SK-N-SH (cell line): ENCODE measurements around the gene ZNF608. TPM values are rescaled to one million over a fixed set of nuclear protein-coding genes. Genes with fewer than 3 reads are reported as not detected.

ENCODE experiments used
- CTCF ChIA-PET: fragments of 300-600, 350-600 bp; formaldehyde crosslinking; extraction: SDS; loops from one replicate; lab custom pipeline; 2021; lab: Yijun Ruan, JAX
- POLR2A ChIA-PET: fragments of 350-600 bp; sonication (Branson Sonifier 250); formaldehyde crosslinking; extraction: SDS; loops from one replicate; lab custom pipeline; 2020; ENCODE audit warnings: antibody characterized with exemption, inconsistent platforms; lab: Yijun Ruan, JAX
- DNase-seq: peaks from one replicate; pipeline ENCODE4 v3.0.0; 2012
- H2AFZ ChIP-seq: fragments of 200-600 bp; sonication (generic); 2 replicates; pipeline ENCODE4 v1.8.1; 2016; ENCODE audit warnings: antibody characterized with exemption, mild to moderate bottlenecking, low read depth
- H3F3A ChIP-seq: fragments of 200-600 bp; sonication (generic); replicated peaks from 2 replicates; pipeline ENCODE3; 2016; ENCODE audit warnings: antibody characterized with exemption, mild to moderate bottlenecking; ENCODE audit not compliant: insufficient read depth
- H3K27ac ChIP-seq, 2 experiments: fragments of 200-500 bp in 1 of 2; fragments of 200-600 bp in 1 of 2; sonication (Bioruptor generic) in 1 of 2; sonication (generic), shearing (Covaris generic) in 1 of 2; 2 replicates each; pipeline versions ENCODE4 v1.5.1 to v1.6.1; 2014 to 2016; ENCODE audit warnings: low read depth in 2 of 2, inconsistent platforms in 1 of 2, low read length in 1 of 2, mild to moderate bottlenecking in 1 of 2, mixed read lengths in 1 of 2
- H3K27me3 ChIP-seq: fragments of 200-600 bp; sonication (generic), shearing (Covaris generic); 2 replicates; pipeline ENCODE4 v1.6.1; 2016; ENCODE audit warnings: mixed run types; ENCODE audit not compliant: insufficient read depth
- H3K36me3 ChIP-seq, 2 experiments: fragments of 200-500 bp in 1 of 2; fragments of 200-600 bp in 1 of 2; sonication (Bioruptor generic) in 1 of 2; sonication (generic) in 1 of 2; replicated peaks in 1 of 2; 2 replicates each; pipeline versions ENCODE3 to v1.5.1; 2014 to 2016; ENCODE audit warnings: low read length in 1 of 2, mild to moderate bottlenecking in 1 of 2; ENCODE audit not compliant: insufficient read depth in 2 of 2, control insufficient read depth in 1 of 2
- H3K4me1 ChIP-seq, 2 experiments: fragments of 200-500 bp in 1 of 2; fragments of 200-600 bp in 1 of 2; sonication (Bioruptor generic) in 1 of 2; sonication (generic), shearing (Covaris generic) in 1 of 2; 2 replicates each; pipeline versions ENCODE4 v1.5.1 to v1.6.1; 2014 to 2016; ENCODE audit warnings: low read depth in 1 of 2, low read length in 1 of 2, mixed run types in 1 of 2; ENCODE audit not compliant: insufficient read depth in 2 of 2, control insufficient read depth in 1 of 2
- H3K4me2 ChIP-seq: fragments of 200-600 bp; sonication (generic), shearing (Covaris generic); 2 replicates; pipeline ENCODE4 v1.6.1; 2017; ENCODE audit warnings: mixed run types
- H3K4me3 ChIP-seq, 2 experiments: fragments of 200-500 bp in 1 of 2; fragments of 200-600 bp in 1 of 2; sonication (Bioruptor generic) in 1 of 2; sonication (generic), shearing (Covaris generic) in 1 of 2; 2 replicates each; pipeline versions ENCODE4 v1.5.1 to v1.8.1; 2014 to 2016; ENCODE audit warnings: low read depth in 2 of 2, inconsistent platforms in 1 of 2, low read length in 1 of 2, mild to moderate bottlenecking in 1 of 2, mixed read lengths in 1 of 2, moderate library complexity in 1 of 2
- H3K79me2 ChIP-seq: fragments of 200-600 bp; sonication (generic); 2 replicates; pipeline ENCODE4 v1.8.1; 2017; ENCODE audit warnings: mild to moderate bottlenecking; ENCODE audit not compliant: insufficient read depth
- H3K9ac ChIP-seq: fragments of 200-600 bp; sonication (generic); 2 replicates; pipeline ENCODE4 v1.6.1; 2017; ENCODE audit warnings: mixed run types
- H3K9me2 ChIP-seq: fragments of 200-600 bp; sonication (generic); 2 replicates; pipeline ENCODE4 v1.6.1; 2017; ENCODE audit warnings: mixed run types
- H3K9me3 ChIP-seq: fragments of 200-600 bp; sonication (generic); 2 replicates; pipeline ENCODE4 v1.6.1; 2017; ENCODE audit warnings: mixed run types, mild to moderate bottlenecking, moderate library complexity
- H4K20me1 ChIP-seq: fragments of 200-600 bp; sonication (generic); 2 replicates; pipeline ENCODE4 v1.6.1; 2017; ENCODE audit warnings: mild to moderate bottlenecking, mixed run types; ENCODE audit not compliant: insufficient read depth
- CHD2 ChIP-seq: fragments of 150-350 bp; IDR thresholded peaks from 2 replicates; pipeline ENCODE4 v1.6.1; 2018; ENCODE audit warnings: low read length; ENCODE audit not compliant: partially characterized antibody
- ELF1 ChIP-seq: IDR thresholded peaks from 2 replicates; pipeline ENCODE4 v1.4.0; 2012
- EZH2phosphoT487 ChIP-seq: fragments of 200-600 bp; sonication (generic); IDR thresholded peaks from 2 replicates; pipeline ENCODE4 v1.6.1; 2017; ENCODE audit warnings: low read depth, mixed run types, mild to moderate bottlenecking, antibody characterized with exemption, moderate library complexity, borderline replicate concordance
- FOSL2 ChIP-seq: IDR thresholded peaks from 2 replicates; pipeline ENCODE4 v1.4.0; 2012; ENCODE audit warnings: low read depth, mild to moderate bottlenecking, moderate library complexity, borderline replicate concordance
- FOXJ3 ChIP-seq: sonication (generic); formaldehyde crosslinking; IDR thresholded peaks from 2 replicates; pipeline ENCODE4 v1.5.1; 2020; ENCODE audit warnings: mild to moderate bottlenecking, missing genetic modification reagents
- FOXM1 ChIP-seq: IDR thresholded peaks from 2 replicates; pipeline ENCODE4 v1.4.0; 2012; ENCODE audit warnings: low read depth, mild to moderate bottlenecking
- GABPA ChIP-seq: IDR thresholded peaks from 2 replicates; pipeline ENCODE4 v1.4.0; 2012; ENCODE audit warnings: low read depth, mild to moderate bottlenecking
- GATA2 ChIP-seq: sonication (generic); formaldehyde crosslinking; IDR thresholded peaks from 2 replicates; pipeline ENCODE4 v1.5.0; 2020; ENCODE audit warnings: mild to moderate bottlenecking, missing genetic modification reagents
- JUND ChIP-seq: IDR thresholded peaks from 2 replicates; pipeline ENCODE4 v1.4.0; 2012
- MEF2A ChIP-seq: IDR thresholded peaks from 2 replicates; pipeline ENCODE4 v1.4.0; 2012; ENCODE audit warnings: low read depth, borderline replicate concordance
- MXI1 ChIP-seq: IDR thresholded peaks from 2 replicates; pipeline ENCODE4 v1.6.1; 2012; ENCODE audit warnings: mild to moderate bottlenecking, low read depth, low read length, improper control_type of control experiment
- NRF1 ChIP-seq: IDR thresholded peaks from 2 replicates; pipeline ENCODE4 v1.6.1; 2012; ENCODE audit warnings: low read depth, mild to moderate bottlenecking, low read length
- RAD21 ChIP-seq: IDR thresholded peaks from 2 replicates; pipeline ENCODE4 v1.6.1; 2012; ENCODE audit warnings: mild to moderate bottlenecking, low read length
- RCOR1 ChIP-seq: fragments of 150-350 bp; IDR thresholded peaks from 2 replicates; pipeline ENCODE4 v1.6.1; 2017; ENCODE audit warnings: antibody characterized with exemption, low read length
- RFX5 ChIP-seq: IDR thresholded peaks from 2 replicates; pipeline ENCODE4 v1.6.1; 2012; ENCODE audit warnings: mild to moderate bottlenecking, improper control_type of control experiment, low read length
- SIN3A ChIP-seq: IDR thresholded peaks from 2 replicates; pipeline ENCODE4 v1.6.1; 2012; ENCODE audit warnings: low read depth, mild to moderate bottlenecking, low read length, moderate library complexity, borderline replicate concordance
- SMC3 ChIP-seq: IDR thresholded peaks from 2 replicates; pipeline ENCODE4 v1.6.1; 2012; ENCODE audit warnings: low read depth, low read length, improper control_type of control experiment
- TAF1 ChIP-seq: IDR thresholded peaks from 2 replicates; pipeline ENCODE4 v1.6.1; 2012; ENCODE audit warnings: low read depth, mild to moderate bottlenecking, low read length, moderate library complexity, borderline replicate concordance
- TCF12 ChIP-seq: IDR thresholded peaks from 2 replicates; pipeline ENCODE4 v1.4.0; 2012
- TEAD4 ChIP-seq: IDR thresholded peaks from 2 replicates; pipeline ENCODE4 v1.4.0; 2012; ENCODE audit warnings: mild to moderate bottlenecking, borderline replicate concordance; ENCODE audit not compliant: insufficient read depth
- YY1 ChIP-seq: IDR thresholded peaks from 2 replicates; pipeline ENCODE4 v1.4.0; 2012; ENCODE audit warnings: low read depth, mild to moderate bottlenecking
- WGBS: methylation state at CpG from one replicate; pipeline ENCODE4 v1.1.6; 2017; ENCODE audit warnings: low lambda C conversion rate; 5-methylcytosine and 5-hydroxymethylcytosine counted together
- polyA plus RNA-seq, 3 experiments: library from polyadenylated mRNA; depleted of rRNA; stranded (reverse); fragments of >200 nt; gene quantifications; 2 replicates each; pipeline ENCODE4 v1.2.3, GENCODE V29; 2012
- TF ChIP-seq, protein P1 (sequence below): fragments of 150-350 bp; IDR thresholded peaks from 2 replicates; pipeline ENCODE4 v1.6.1; 2016; ENCODE audit warnings: mild to moderate bottlenecking, low read depth, low read length
- TF ChIP-seq, protein P2 (sequence below): IDR thresholded peaks from 2 replicates; pipeline ENCODE4 v1.6.1; 2012; ENCODE audit warnings: mild to moderate bottlenecking, low read depth, low read length, moderate library complexity
- TF ChIP-seq, protein P3 (sequence below): IDR thresholded peaks from 2 replicates; pipeline ENCODE4 v1.4.0; 2012; ENCODE audit warnings: low read depth, borderline replicate concordance
- TF ChIP-seq, protein P4 (sequence below): IDR thresholded peaks from 2 replicates; pipeline ENCODE4 v1.4.0; 2012; ENCODE audit warnings: low read depth
- TF ChIP-seq, protein P5 (sequence below): fragments of 150-350 bp; IDR thresholded peaks from 2 replicates; pipeline ENCODE4 v1.6.1; 2017; ENCODE audit warnings: antibody characterized with exemption, low read length, low read depth, borderline replicate concordance

ZNF608 gene
- polyA plus RNA-seq, 1 of the 3 experiments (the other 2 are of a cell fraction), result 4.9 TPM

DNA sequence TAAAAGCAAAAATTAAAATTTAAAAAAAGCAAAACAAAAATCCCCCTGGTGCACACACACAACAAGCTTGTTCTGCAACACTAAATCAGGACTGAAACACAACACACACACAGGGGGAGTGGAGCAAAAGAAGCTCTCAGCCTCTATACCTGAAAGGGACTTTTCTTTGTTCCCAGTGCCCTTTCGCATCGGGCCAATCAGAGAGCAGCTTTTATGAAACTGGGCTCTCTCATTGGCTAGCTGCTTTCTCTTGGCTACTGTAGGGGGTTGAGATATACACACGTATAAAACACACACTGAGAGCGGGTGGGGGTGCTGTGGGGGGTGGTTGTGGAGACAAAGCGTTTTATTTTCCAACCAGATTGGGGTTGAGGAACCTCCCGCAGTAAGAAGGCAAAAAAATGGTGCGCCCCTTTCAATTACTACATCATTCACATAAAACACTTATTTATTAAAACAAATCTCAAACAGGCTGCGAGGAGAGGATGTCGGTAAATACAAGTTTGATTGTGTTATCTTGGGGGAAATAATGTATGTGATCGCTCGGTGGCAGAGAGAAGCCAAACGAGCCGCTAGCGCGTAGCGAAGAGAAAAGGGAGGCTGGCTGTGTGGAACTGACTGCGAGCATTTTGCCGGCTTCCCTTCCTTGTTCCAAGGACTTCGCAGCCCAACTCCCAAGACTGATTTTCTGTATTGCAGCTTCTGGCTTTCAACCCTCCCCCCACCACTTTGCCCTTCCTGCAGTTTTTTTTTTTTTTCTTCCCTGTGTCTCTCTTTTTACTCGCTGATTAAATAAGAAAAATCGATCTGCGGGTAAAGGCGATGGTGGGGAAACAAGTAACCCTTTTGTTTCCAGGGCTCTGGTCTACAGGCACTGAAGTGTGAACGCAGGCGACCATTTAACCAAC lies 2.5 kb upstream of the ZNF608 start:
- H4K20me1 ChIP-seq, result no peaks in the 10 kb centered on the region
- H3K4me1 ChIP-seq, result peaks cover 0 to 19% of the 10 kb centered on the region in 2 experiments; a peak in 2 of 4 replicates
- H3K4me3 ChIP-seq, result peak overlapping the region; percentile 67 to 92
- peaks cover 2% of the 10 kb centered on the region; the same call in 1 of the 2 replicates for H3K79me2 ChIP-seq
- H2AFZ ChIP-seq, result peak overlapping the region; percentile 94
- ChIA-PET POLR2A (interaction anchor here (0.5 to 3.9 kb wide), 35 partner anchors 11 to 1902 kb away, joined by 3 to 61 read pairs (median 4); no protein-coding TSS in a partner anchor), CTCF (interaction anchor here (0.6 to 1.5 kb wide), 6 partner anchors 76 to 333 kb away, joined by 3 to 4 read pairs (median 3); no protein-coding TSS in a partner anchor)
- H3K9me3 ChIP-seq, result no peaks in the 10 kb centered on the region
- H3F3A ChIP-seq, result peaks cover 16% of the 10 kb centered on the region
- H3K27ac ChIP-seq, result peak overlapping the region; percentile 85 to 97
- DNase-seq, result peak; percentile 80
- H3K9ac ChIP-seq, result peak overlapping the region; percentile 84
- H3K27me3 ChIP-seq, result no peaks in the 10 kb centered on the region
- no peaks in the 10 kb centered on the region for H3K9me2 ChIP-seq
- peak overlapping the region; percentile 93 for H3K4me2 ChIP-seq
- no peaks in the 10 kb centered on the region for H3K36me3 ChIP-seq
- 7% methylated on average over 25 of the region's 25 CpGs for WGBS
- TF ChIP-seq, protein P1, sequence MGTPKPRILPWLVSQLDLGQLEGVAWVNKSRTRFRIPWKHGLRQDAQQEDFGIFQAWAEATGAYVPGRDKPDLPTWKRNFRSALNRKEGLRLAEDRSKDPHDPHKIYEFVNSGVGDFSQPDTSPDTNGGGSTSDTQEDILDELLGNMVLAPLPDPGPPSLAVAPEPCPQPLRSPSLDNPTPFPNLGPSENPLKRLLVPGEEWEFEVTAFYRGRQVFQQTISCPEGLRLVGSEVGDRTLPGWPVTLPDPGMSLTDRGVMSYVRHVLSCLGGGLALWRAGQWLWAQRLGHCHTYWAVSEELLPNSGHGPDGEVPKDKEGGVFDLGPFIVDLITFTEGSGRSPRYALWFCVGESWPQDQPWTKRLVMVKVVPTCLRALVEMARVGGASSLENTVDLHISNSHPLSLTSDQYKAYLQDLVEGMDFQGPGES, result peak; percentile 3; the same call in 1 of the 2 replicates
- TF ChIP-seq, protein P2, sequence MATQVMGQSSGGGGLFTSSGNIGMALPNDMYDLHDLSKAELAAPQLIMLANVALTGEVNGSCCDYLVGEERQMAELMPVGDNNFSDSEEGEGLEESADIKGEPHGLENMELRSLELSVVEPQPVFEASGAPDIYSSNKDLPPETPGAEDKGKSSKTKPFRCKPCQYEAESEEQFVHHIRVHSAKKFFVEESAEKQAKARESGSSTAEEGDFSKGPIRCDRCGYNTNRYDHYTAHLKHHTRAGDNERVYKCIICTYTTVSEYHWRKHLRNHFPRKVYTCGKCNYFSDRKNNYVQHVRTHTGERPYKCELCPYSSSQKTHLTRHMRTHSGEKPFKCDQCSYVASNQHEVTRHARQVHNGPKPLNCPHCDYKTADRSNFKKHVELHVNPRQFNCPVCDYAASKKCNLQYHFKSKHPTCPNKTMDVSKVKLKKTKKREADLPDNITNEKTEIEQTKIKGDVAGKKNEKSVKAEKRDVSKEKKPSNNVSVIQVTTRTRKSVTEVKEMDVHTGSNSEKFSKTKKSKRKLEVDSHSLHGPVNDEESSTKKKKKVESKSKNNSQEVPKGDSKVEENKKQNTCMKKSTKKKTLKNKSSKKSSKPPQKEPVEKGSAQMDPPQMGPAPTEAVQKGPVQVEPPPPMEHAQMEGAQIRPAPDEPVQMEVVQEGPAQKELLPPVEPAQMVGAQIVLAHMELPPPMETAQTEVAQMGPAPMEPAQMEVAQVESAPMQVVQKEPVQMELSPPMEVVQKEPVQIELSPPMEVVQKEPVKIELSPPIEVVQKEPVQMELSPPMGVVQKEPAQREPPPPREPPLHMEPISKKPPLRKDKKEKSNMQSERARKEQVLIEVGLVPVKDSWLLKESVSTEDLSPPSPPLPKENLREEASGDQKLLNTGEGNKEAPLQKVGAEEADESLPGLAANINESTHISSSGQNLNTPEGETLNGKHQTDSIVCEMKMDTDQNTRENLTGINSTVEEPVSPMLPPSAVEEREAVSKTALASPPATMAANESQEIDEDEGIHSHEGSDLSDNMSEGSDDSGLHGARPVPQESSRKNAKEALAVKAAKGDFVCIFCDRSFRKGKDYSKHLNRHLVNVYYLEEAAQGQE, result no peak
- TF ChIP-seq FOSL2 (no peak), MXI1 (no peak; the same call in 1 of the 2 replicates), MEF2A (no peak), TEAD4 (no peak), RFX5 (peak; percentile 91), CHD2 (no peak), ELF1 (no peak), GATA2 (CRISPR knock-in tag) (no peak), RAD21 (peak; percentile 42), SMC3 (peak; percentile 30; the same call in 1 of the 2 replicates), FOXM1 (no peak), EZH2phosphoT487 (no peak), TCF12 (no peak), FOXJ3 (CRISPR knock-in tag) (no peak; the same call in 1 of the 2 replicates), YY1 (no peak), GABPA (no peak), JUND (no peak), RCOR1 (0 out of 2 replicates have a peak, but pooled peaks have one; percentile 26), TAF1 (peak; percentile 65), NRF1 (no peak), SIN3A (no peak)
- TF ChIP-seq, protein P3, sequence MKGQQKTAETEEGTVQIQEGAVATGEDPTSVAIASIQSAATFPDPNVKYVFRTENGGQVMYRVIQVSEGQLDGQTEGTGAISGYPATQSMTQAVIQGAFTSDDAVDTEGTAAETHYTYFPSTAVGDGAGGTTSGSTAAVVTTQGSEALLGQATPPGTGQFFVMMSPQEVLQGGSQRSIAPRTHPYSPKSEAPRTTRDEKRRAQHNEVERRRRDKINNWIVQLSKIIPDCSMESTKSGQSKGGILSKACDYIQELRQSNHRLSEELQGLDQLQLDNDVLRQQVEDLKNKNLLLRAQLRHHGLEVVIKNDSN, result no peak
- TF ChIP-seq, protein P4, sequence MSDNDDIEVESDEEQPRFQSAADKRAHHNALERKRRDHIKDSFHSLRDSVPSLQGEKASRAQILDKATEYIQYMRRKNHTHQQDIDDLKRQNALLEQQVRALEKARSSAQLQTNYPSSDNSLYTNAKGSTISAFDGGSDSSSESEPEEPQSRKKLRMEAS, result peak; percentile 36; the same call in 1 of the 2 replicates
- TF ChIP-seq, protein P5, sequence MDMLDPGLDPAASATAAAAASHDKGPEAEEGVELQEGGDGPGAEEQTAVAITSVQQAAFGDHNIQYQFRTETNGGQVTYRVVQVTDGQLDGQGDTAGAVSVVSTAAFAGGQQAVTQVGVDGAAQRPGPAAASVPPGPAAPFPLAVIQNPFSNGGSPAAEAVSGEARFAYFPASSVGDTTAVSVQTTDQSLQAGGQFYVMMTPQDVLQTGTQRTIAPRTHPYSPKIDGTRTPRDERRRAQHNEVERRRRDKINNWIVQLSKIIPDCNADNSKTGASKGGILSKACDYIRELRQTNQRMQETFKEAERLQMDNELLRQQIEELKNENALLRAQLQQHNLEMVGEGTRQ, result no peak
